GM19468 (cell line): ENCODE measurements around the gene FES.
"Not testable (repeated sequence)": the region's sequence is repeated elsewhere in the genome, so short reads cannot be mapped to it uniquely, and the experiment has no call there.

Experiments
- ATAC-seq: cut with Tn5 transposase; IDR thresholded peaks from one replicate; pipeline ENCODE4 v1.9.1; 2021; ENCODE audit warnings: mild to moderate bottlenecking, moderate library complexity, moderate number of reproducible peaks; ENCODE audit not compliant: unreplicated experiment; ENCODE audit errors: extremely low read depth

Gene FES

GRCh38 chr15:90918835-90919234, 34.5 kb downstream of the FES start:
- no peak for ATAC-seq

GRCh38 chr15:90921887-90922286, 37.6 kb downstream of the FES start:
- no peak for ATAC-seq

- peak; percentile 85 for ATAC-seq
Measured at GRCh38 chr15:90922712-90923322, 38.5 kb downstream of the FES start.

GRCh38 chr15:90924375-90924774, 40.1 kb downstream of the FES start:
- peak; percentile 12 for ATAC-seq

GRCh38 chr15:90926766-90927165, 42.5 kb downstream of the FES start:
- not testable (repeated sequence) for ATAC-seq

GRCh38 chr15:90928106-90928505, 43.8 kb downstream of the FES start:
- ATAC-seq: not testable (repeated sequence)

GRCh38 chr15:90929246-90930019, 45.1 kb downstream of the FES start:
- ATAC-seq: no peak

GRCh38 chr15:90930861-90931574, 46.7 kb downstream of the FES start:
- no peak for ATAC-seq

- no peak for ATAC-seq
Measured at GRCh38 chr15:90931575-90931827, 47.2 kb downstream of the FES start.

GRCh38 chr15:90931828-90932659, 47.7 kb downstream of the FES start, which contains the start of gene HDDC3:
TSS of gene HDDC3 (minus strand) at chr15:90932549. CDS start at chr15:90932540, 9 bp downstream.
- ATAC-seq: peak; percentile 24

GRCh38 chr15:90932660-90932991, 48.3 kb downstream of the FES start:
- no peak for ATAC-seq

GRCh38 chr15:90933301-90933700, 49.0 kb downstream of the FES start:
- ATAC-seq: no peak

- ATAC-seq: no peak
Measured at GRCh38 chr15:90934256-90934948, 50.1 kb downstream of the FES start.

GRCh38 chr15:90934949-90935751, 50.8 kb downstream of the FES start, which contains the start of gene UNC45A:
TSS of gene UNC45A (plus strand) at chr15:90935285. CDS start at chr15:90935325, 40 bp downstream.
- ATAC-seq: peak; percentile 53

GRCh38 chr15:90936823-90937222, 52.5 kb downstream of the FES start:
- ATAC-seq: no peak

GRCh38 chr15:90938261-90938660, 54.0 kb downstream of the FES start:
- ATAC-seq: no peak

- no peak for ATAC-seq
Measured at GRCh38 chr15:90939756-90940155, 55.5 kb downstream of the FES start.

GRCh38 chr15:90941038-90941437, 56.7 kb downstream of the FES start:
- ATAC-seq: no peak
